Neutrophil (primary cell): ENCODE measurements around the gene DEPDC7.
"Not testable (repeated sequence)": the region's sequence is repeated elsewhere in the genome, so short reads cannot be mapped to it uniquely, and the experiment has no call there.

Experiments
- H3K27ac ChIP-seq: fragments of 200-600 bp; sonication (generic); 2 replicates; pipeline ENCODE4 v1.5.1; 2016; ENCODE audit warnings: mild to moderate bottlenecking, moderate library complexity
- H3K27me3 ChIP-seq: fragments of 200-600 bp; sonication (generic); 2 replicates; pipeline ENCODE4 v1.6.0; 2016; ENCODE audit warnings: mild to moderate bottlenecking
- H3K36me3 ChIP-seq: fragments of 200-600 bp; sonication (generic); 2 replicates; pipeline ENCODE4 v1.5.1; 2017
- H3K4me1 ChIP-seq, 2 experiments: fragments of 200-600 bp in 1 of 2; sonication (generic) in 1 of 2; 1 replicate in 1 of 2; 2 replicates in 1 of 2; pipeline versions ENCODE4 v1.5.1 to v1.6.1; 2013 to 2016; ENCODE audit warnings: low read depth in 1 of 2, low read length in 1 of 2, mild to moderate bottlenecking in 1 of 2, moderate library complexity in 1 of 2; ENCODE audit not compliant: control insufficient read depth in 1 of 2, insufficient read depth in 1 of 2
- H3K4me3 ChIP-seq, 2 experiments: fragments of 200-600 bp in 1 of 2; sonication (generic) in 1 of 2; 1 replicate in 1 of 2; 2 replicates in 1 of 2; pipeline ENCODE4 v1.5.1; 2013 to 2016; ENCODE audit warnings: low read depth in 1 of 2, low read length in 1 of 2, mild to moderate bottlenecking in 1 of 2, moderate library complexity in 1 of 2
- H3K9me3 ChIP-seq: fragments of 200-600 bp; sonication (generic); 2 replicates; pipeline ENCODE4 v1.5.1; 2016
- TF ChIP-seq, protein P1 (sequence below): fragments of 200-600 bp; sonication (generic); IDR thresholded peaks from 2 replicates; pipeline ENCODE4 v1.5.1; 2016; ENCODE audit warnings: antibody characterized with exemption

The DEPDC7 gene

DNA sequence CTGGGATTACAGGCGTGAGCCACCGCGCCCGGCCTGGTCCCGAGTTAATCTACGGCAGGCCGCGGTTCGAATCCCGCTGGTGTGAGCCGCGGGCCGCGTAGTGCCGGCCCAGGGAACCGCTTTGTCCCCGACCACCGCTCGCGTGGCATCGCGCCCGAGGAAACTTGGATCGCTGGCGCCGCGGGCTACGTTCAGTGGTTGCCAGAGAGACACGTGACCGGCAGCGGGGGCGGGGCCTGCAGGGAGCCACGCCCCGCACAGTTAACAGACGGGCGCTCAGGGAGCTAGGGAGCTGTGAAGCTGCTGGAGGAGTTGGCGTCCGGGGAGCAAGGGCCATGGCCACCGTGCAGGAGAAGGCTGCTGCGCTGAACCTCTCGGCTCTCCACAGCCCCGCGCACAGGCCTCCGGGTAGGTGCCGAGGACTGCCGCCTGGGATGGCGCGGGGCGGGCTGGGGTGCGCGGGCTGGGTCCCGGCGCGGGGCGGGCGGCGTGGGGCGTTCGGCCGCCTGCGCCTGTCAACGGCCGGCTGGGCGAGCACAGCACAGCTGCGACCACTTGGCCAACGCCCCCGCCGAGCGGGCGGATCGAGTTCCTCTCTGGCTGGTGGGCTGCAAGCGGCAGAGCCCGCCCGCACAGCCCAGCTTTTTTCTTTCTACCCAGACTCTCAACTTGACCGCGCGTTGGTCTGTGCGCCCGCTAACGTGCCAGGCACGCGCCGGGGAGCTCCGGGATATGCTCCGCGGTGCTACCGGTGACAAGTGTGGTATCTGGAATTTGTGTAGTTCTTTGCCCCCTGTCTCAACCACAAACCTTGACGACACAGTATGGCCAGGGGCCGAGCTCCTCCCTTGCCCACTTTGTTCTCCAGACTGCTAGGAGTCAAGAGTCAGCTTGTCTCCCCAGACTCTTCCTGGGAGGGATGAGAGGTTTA, at the start of gene DEPDC7:
Gene DEPDC7, plus strand, starts transcription at position 258 of the 931 bp plus-strand sequence. Its CDS starts 78 bp downstream, at position 336.
- peaks cover 40% of the 10 kb centered on the region for H3K27me3 ChIP-seq
- H3K4me1 ChIP-seq, result peaks cover 8 to 15% of the 10 kb centered on the region in 2 experiments
- peak within 1 kb of the TSS; percentile 66 for H3K4me3 ChIP-seq
- no peaks in the 10 kb centered on the region for H3K36me3 ChIP-seq
- TF ChIP-seq, protein P1, sequence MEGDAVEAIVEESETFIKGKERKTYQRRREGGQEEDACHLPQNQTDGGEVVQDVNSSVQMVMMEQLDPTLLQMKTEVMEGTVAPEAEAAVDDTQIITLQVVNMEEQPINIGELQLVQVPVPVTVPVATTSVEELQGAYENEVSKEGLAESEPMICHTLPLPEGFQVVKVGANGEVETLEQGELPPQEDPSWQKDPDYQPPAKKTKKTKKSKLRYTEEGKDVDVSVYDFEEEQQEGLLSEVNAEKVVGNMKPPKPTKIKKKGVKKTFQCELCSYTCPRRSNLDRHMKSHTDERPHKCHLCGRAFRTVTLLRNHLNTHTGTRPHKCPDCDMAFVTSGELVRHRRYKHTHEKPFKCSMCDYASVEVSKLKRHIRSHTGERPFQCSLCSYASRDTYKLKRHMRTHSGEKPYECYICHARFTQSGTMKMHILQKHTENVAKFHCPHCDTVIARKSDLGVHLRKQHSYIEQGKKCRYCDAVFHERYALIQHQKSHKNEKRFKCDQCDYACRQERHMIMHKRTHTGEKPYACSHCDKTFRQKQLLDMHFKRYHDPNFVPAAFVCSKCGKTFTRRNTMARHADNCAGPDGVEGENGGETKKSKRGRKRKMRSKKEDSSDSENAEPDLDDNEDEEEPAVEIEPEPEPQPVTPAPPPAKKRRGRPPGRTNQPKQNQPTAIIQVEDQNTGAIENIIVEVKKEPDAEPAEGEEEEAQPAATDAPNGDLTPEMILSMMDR, result no peak
- no peak within 1 kb of the TSS for H3K27ac ChIP-seq
- H3K9me3 ChIP-seq, result no peaks in the 10 kb centered on the region

GRCh38 chr11:32968541-32968940, 47.1 kb upstream of the DEPDC7 start:
- H3K27me3 ChIP-seq, result no peaks in the 10 kb centered on the region
- TF ChIP-seq, protein P1, result no peak
- H3K36me3 ChIP-seq, result peaks cover 15% of the 10 kb centered on the region
- no peaks in the 10 kb centered on the region for H3K9me3 ChIP-seq
- H3K4me1 ChIP-seq, result no peaks in the 10 kb centered on the region
- H3K27ac ChIP-seq, result no peak overlapping the region
- H3K4me3 ChIP-seq, result no peak overlapping the region

DNA sequence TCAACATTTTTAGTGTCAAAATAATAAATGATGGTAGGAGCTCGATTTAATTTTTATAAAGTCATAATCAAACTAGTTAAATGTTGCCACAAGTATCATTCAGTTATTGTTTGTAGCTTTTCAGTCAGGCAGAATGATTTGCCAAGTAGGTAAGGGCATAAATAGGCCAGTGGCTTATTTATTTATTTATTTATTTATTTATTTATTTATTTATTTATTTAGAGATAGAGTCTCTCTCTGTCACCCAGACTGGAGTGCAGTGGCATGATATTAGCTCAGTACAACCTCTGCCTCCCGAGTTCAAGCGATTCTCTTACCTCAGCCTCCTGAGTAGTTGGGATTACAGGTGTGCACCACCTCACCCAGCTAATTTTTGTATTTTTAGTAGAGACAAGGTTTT, 43.4 kb upstream of the DEPDC7 start:
- not testable (repeated sequence) for H3K9me3 ChIP-seq, H3K27me3 ChIP-seq, H3K27ac ChIP-seq, H3K4me1 ChIP-seq, H3K4me3 ChIP-seq
- H3K36me3 ChIP-seq, result peaks cover 14% of the 10 kb centered on the region

- H3K27me3 ChIP-seq, result no peaks in the 10 kb centered on the region
- H3K36me3 ChIP-seq, result peaks cover 14% of the 10 kb centered on the region
Observed at GRCh38 chr11:32972781-32973180, 42.9 kb upstream of the DEPDC7 start.

GRCh38 chr11:32982626-32983025, 33.1 kb upstream of the DEPDC7 start:
- H3K4me1 ChIP-seq, result no peaks in the 10 kb centered on the region
- no peaks in the 10 kb centered on the region for H3K27me3 ChIP-seq
- TF ChIP-seq, protein P1, result no peak
- no peaks in the 10 kb centered on the region for H3K36me3 ChIP-seq
- H3K4me3 ChIP-seq, result no peak overlapping the region
- H3K27ac ChIP-seq, result no peak overlapping the region
- no peaks in the 10 kb centered on the region for H3K9me3 ChIP-seq

More at GRCh38 chr11:32972781-32973180, 42.9 kb upstream of the DEPDC7 start:
- Histone ChIP-seq H3K4me3 (no peak overlapping the region), H3K4me1 (no peaks in the 10 kb centered on the region), H3K9me3 (no peaks in the 10 kb centered on the region), H3K27ac (no peak overlapping the region)
- TF ChIP-seq, protein P1, result no peak

DNA sequence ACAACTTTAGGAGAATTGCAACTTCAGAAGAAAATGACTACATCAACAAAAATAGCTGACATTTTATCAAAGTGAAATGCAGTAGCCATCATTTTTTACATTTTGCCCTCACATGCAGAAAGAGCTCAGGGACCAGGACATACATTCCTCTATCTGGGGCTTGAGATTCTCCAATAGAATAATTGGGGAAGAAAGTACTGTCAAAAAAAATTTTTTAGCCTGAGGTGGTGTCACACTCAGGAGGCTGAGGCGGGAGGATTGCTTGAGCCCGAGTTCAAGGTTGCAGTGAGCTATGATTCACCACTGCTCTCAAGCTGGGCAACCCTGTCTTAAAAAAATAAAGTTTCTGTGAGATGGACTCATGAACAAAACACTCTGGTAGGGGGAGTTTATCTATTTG, 32.2 kb upstream of the DEPDC7 start:
- Histone ChIP-seq H3K27me3 (no peaks in the 10 kb centered on the region), H3K9me3 (no peaks in the 10 kb centered on the region), H3K4me3 (no peak overlapping the region), H3K27ac (no peak overlapping the region), H3K36me3 (no peaks in the 10 kb centered on the region), H3K4me1 (no peaks in the 10 kb centered on the region)
- TF ChIP-seq, protein P1, result no peak
